ENCODE measurements around the gene MROH2B.
A peak's percentile ranks its signal among the peaks of the same experiment; 100 is the strongest.

Gene MROH2B

DNA sequence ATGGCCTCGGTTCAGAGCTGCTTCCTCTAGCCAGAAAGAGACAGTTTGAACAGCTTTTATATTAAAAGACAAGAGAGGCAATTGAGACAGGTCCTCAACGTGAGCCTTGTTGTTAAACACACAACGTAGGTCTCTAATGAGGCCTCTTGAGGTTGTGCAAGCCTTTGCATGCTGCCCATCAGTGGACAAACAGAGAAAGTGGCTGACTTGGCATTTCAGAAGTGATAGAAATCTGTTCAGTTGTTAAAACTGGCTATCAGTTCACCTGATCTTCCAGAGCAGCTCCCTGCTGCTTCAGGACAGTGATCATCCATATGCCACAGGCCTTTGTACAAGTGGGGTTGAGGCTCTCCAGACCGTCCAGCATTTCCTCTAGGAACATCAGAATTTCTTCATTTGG is 58.8 kb downstream of the MROH2B start:
- DNase-seq = no peak

DNA sequence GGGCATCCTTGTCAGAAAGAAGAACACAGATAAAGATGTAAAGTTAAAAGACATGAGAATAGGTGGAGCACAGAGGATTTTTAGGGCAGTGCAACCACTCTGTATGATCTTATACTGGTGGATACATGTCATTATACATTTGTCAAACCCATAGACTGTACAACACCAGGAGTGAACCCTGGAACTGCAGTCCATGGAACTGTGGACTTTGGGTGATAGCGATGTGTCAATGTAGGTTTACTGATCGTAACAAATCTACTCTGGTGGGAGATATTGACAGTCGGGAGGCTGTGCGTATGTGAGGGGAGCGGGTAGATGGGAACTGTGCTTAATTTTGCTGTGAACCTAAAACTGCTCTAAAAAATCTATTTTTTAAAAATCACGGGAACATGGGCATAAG is 60.6 kb downstream of the MROH2B start:
- no peak for DNase-seq

DNA sequence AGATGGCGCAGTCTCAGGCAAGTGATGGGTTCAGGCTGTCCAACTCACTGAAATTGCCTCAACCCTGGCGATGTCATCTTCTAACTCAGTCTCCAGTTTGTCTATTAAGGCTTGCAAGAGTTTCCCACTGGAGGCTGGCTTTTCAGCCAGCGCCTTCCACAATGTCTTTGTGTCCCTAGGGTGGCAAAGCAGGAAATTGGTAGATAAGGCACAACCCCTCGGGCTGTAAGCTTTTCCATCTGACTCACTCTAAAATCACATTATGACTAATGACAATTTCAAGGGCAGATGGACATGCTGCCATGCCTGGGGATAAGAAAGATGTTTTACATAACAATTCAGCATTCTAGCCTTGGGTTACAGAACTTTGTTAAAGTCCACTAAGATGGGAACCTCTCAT is 61.9 kb downstream of the MROH2B start:
- peak; percentile 65 for DNase-seq

DNA sequence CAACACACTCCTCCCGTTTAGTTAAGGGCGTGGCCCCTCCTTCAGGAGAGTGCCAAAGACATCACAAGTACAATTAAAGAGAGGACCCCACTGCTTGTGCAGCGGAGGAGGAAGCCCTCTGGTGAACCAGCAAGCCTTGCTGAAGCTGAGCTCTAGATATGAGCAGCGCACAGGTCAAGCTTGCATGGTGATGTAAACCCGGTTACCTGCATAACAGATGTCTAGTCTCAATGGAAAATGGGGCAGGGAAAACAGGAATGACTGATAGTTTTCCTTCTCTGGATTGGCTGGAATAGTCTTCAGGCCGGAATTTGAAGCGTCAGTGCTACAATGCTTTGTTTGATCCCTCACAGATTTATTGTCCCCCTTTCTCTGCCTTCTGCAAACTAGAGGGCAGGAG is 66.2 kb downstream of the MROH2B start:
- DNase-seq = no peak

DNA sequence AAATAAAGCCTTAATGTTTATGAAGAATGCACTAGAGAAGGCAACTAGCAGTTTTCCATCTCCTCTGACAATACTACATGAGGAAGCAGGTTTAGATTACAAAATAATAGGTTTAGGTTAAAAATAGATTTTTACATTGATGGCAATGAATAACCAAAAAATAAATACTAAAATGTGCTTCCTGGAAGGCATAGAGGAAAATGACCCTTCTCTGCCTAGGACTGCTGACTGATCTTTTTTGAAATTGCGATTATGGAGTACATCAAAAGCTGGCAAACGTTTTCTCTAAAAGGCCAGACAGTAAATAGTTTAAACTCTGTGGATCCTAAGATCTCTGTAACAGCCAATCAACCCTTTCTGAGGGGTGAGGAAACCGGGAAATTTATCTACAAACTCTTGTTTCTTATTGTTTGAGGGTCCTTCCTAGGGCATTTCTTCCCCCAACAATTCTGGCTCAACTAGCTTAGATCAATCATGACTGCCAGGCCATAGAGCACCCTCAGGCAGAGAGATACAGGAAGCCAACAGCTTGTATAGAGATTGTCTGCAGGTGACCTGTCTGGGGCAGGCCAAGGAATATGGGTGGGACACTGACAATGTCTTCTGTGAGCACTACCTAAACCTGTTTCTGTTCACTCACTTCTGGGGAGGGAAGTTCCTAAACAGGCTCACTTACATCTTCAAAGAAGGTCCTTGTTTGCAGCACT is 67.3 kb downstream of the MROH2B start:
- DNase-seq = no peak

DNA sequence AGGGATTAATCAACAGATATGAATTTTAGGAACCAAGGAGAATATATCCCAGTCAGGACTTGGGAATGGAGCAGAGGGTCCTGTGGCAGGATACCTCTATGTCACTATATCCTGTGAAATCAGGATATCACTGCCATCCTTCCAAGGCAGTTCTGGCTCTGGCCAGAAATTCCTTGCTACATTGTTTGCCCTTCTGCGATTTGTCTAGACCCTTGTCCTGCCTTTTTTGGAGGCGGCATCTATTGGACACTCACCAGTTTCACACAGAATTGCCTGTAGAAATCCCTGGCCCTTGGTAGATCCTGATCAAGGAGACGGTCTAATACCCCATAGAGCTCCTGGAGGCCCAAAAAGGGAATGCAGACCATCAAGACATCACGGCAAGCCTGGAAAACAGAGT is 71.2 kb downstream of the MROH2B start:
- DNase-seq = no peak

DNA sequence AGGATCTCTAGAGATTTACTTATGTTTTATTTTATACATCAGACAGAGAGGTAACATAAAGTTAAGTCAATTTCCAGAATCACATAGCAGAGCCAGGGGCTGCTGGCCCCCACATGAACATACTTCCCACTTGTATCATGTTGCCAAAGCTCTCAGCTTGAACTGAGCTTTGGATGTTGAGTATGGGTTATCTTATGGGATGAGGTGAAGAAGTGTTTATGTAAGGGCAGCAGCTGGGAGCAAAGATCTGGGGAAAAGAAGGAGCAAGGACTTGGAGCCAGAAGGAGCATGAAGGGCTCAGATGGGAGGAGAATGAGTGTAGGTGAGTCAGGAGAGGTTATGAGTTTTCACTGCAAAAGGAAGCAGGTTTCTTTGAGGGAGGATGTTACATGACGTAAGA is 72.0 kb downstream of the MROH2B start:
- no peak for DNase-seq

DNA sequence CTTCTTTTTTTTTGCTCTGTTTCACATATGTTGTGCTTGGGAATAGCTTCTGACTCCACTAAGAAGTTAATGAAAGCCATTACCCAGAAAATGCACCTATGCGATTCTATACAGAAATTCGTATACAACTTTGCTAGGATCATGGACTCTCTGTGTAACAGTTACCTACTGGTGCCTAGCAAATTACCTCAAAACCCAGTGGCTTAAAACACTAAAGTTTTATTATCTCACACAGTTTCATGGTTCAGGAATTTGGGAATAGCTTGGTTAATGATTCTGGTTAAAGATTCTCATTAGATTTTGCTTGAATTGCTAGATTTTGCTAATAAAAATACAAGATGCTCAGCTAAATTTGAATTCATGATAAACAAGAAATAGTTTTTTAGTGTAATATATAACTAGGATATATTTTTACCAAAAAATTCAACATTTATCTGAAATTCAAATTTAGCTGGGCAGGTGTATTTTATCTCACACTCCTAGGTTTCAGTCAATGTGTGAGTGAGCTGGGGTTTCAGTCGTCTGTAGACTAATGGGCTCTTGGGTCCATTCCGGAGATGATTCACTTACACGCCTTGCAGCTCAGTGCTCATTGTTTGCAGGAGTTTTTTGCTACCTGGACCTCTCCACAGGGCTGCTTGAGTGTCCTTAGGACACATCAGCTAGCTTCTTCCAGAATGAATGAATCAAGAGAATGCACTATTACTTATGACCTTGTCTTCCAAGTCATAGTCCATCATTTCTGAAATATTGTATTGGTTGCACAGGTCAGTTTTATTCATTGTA is 75.1 kb downstream of the MROH2B start:
- DNase-seq = no peak

DNA sequence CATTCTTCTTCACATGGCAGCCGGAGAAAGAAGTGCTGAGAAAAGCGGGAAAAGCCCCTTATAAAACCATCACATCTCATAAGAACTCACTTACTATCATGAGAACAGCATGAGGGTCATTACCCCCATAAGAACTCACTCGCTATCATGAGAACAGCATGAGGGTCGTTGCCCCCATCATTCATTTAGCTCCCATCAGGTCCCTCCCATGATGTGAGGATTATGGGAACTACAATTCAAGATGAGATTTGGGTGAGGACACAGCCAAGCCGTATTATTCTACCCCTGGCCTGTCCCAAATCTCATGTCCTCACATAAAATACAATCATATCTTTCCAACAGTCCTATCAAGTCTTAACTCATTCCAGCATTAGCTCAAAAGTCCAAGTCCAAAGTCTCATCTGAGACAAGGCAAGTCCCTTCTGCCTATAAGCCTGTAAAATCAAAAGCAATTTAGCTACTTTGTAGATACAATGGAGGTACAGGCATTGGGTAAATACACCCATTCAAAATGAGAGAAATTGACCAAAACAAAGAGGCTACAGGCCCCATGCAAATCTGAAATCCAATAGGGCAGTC is 79.1 kb downstream of the MROH2B start:
- no peak for DNase-seq

DNA sequence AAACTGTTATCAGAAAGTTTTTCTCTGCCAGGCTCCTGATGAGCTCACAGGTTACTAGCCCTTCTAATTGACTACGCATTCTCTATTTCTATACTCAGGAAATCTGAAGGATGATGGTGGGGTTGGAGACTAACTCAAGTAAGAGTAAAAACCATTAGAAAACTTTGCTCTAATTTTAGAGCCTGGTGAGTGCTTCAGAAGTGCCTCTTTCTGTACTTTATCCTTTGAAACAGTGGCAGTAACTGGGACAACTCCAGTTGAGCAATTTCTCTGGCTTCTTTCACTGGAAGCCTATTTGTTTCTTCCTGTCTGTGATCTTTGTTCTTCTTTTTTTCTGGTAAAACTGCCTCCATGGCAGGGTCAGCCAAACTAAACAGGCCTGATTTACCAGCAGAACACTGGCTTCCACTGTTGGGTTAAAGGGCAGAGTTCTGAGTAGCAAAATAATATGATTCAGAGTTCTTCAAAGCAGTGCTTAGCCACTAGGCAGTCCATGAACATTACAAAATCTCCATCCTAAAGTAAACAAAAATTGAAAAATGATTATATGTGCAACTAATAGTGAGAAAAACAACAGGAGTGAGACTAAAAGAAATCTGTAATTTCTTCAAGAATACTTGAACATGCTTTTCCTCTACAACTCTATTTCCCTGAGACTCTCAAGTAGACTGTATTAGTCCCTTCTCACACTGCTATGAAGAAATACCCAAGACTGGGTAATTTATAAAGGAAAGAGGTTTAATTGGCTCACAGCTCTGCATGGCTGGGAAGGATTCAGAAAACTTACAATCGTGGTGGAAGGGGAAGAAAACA is 79.8 kb downstream of the MROH2B start:
- no peak for DNase-seq

DNA sequence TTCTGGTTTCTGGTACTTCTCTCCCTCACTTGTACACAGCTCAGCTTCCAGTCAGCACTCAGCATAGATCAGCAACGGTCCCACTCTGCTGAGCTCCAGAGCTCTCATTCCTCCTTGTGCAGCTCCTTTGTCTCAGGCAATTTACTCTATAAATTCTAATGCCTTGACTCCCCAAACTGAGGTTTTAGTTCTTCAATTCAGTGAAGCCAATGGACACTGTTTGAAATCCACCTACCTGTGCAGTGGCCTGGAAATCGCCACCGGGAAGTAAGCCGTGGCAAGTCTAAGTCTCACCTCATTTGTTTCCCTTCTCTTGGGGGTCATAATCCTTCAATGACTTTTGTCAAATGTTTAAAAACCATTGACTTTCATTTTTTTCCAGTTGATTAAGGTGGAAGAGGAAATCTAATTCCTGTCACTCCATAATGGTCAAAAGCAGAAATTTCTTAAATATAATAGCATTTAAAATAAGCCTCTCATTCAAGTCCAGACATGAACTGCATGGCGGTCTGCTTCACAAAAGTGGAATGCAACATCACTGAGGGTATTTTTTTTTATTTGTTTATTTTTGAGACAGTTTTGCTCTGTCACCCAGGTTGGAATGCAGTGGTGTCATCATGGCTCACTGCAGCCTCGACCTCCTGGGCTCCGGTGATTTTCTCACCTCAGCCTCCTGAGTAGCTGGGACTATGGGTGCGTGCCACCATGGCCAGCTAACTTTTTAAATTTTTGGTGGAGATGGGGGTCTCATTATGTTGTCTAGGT is 82.2 kb downstream of the MROH2B start:
- no peak for DNase-seq

DNA sequence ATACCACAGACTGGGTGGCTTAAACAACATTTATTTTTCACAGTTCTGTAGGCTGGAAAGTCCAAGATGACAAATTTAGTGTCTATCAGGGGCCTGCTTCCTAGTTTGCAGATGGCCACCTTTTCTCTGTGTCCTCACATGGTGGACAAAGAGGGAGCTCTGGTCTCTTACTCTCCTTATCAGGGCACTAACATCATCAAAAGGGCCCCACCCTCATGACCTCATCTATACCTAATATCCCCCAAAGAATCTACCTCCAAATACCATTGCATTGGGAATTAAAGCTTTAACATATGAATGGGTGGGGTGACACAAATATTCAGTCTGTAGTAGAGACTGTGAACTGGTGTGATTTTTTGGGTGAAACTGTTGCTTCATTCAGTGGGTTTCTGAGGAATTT is 83.8 kb downstream of the MROH2B start:
- no peak for DNase-seq

DNA sequence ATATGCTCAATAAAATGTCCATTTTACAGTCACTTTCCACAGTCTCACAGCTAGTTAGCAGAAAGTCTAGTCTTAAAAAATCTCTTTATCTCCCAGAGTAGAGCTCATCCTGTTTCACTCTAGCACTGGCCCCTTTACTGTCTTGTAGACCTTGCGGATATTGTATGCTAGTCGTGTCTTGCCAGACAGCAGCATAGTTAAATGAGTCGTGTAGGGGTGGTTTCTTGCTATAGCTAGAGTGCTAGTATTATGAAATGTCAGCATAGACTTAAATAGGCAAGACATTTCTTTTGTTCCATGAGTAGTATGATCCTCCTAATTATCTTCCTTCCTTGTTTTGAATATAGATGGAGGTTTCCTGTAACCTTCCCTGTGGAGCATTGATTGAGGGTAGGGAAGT is 84.5 kb downstream of the MROH2B start:
- DNase-seq = no peak

DNA sequence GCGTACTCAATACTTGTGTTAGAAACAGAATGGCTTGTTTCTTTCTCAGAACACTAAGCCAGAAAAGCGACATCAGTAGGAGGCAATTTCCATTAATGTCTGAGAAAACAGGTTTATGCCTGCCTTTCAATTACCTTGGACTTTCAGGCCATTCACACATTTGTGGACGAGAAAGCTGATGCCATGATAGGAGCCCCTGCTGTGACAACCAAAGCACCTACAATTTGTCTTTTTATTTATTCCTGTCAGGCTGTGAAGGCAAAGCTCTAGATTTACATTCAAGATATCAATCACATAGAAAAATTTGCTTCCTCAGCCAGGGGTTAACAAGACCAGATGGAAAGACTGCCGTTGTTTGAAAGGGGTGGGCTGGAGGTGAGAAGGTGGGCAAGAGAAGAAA is 85.6 kb downstream of the MROH2B start:
- DNase-seq = no peak

DNA sequence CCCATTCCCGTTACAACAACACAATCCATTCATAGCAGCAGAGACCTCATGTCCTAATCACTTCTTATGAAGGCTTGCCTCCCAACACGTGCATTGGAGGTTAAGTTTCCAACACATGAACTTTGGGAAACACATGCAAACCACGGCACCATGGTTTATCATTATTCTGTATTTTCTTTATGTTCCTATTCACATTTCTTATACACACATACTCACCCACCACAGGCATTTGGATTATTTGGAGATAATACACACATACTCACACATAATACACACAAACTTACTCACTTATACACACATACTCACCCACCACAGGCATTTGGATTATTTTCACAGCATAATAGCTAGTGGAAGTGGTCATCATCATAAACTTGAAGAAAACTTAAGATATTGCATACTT is 86.3 kb downstream of the MROH2B start:
- no peak for DNase-seq

DNA sequence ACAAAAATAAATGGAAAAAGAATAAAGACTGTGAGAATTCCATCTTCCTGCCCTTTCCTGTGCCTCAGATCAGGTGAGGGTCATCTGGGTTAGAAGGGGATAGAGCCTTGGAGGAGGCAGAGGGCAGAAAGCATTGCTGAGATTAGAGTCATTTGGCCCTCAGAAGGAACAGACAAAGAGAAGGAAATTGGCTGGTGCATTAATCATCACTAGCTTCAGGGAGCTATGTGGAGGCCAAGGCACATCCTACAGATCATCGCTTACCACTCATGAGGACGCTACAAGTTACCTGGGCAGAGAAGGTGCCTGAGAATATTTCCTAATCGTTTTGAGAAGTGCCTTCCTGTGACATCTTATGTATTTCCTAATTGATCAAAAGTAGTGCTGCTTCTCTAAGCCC is 87.4 kb downstream of the MROH2B start:
- no peak for DNase-seq

DNA sequence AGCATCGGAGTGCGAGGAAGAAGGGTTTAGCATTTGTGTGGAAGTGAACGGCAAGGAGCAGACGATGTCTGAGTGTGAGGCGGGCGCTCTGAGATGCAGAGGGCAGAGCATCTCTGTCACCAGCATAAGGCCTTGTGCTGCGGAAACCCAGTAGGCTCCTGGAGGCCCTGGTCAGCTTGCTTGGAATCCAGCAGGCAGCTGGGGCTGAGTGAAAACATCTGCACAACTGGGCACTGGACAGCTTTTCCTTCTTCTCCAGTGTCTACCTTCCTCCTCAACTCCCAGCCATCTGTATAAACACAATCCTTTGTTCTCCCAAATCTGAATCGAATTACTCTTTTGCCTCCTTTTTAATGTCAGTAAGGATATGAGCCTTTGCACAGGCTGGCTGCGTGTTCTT is 89.7 kb downstream of the MROH2B start:
- DNase-seq = no peak

DNA sequence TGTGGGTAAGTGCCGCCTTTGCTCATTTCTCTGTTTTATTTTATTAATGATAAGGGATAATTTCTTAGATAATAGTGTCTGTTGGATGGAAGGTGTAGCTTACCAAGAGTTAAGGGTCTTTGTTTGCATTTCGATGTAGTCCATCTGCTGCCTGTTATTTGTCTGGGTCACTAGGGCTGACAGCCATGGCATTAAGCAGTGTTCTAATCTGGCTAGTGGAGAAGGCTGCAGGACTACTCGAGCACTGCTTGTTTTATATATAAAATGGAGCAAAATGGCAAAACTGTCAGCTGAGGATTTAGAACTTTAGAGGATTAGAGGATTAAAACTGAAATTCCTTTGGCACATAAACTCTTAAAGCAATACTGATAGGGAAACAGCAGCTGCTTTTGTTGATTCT is 94.3 kb downstream of the MROH2B start:
- no peak for DNase-seq

DNA sequence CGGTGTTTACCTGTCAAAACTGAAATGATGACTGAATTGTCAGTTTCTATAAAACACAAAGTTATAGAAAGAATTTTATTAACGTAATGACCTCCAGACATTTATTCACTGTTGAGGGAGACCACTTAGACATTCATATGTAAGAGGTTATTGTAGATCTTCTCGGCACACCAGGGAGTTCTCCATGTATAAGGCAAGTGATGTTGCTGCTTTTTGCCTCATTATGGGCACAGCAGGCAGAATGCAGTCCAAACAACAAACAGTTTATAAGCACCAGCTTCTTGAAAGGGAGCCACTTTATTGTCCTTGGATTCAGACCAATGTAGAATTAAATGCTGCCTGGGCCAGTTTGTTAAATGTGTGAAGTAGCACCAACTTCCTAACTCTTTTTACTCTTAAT is 95.1 kb downstream of the MROH2B start:
- no peak for DNase-seq

DNA sequence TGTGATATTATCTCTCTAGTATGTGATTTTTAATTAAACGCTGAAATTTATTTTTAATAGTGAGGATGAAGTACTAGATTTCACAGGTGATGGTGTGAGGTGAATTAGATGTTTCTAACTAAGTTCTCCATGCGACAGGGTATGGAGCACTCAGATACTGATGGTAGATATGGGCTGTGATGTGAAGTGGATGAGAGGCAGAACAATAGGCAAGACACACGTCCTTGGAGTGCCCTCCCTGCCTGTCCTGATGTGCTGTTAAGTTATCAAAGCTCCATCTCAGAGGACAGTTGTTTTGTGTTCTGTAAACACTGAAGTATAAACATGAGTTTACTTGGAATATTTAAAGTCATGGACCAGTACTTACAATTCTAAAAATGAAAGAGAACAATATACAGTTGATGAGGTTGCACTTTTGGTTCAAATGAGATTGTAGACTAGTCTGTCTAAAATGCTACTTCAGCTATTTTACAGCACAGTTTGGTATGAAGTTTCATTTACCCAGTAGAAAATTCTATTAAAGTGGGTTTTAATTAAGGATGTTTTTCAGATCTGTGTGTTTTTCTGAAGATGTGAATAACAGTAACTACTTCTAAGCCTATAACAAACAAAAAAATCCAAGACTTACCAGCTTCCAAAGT is 97.7 kb downstream of the MROH2B start:
- no peak for DNase-seq

DNA sequence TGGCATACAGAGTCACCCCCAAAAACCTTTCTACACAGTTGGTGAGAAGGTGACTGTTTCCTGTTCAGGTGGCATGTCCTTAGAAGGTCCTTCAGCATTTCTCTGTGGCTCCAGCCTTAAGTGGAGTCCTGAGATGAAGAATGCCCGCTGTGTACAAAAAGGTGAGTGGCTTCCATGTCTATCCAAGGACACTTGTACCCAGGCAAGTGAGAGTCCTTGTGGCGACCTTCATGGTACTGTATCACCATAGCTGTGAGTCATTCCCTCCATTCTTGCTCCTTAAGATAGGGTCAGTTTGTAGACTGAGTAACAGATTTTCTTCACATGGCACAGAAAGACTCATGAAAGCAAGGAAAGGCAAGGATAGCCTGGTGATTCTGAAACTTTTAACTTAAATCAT is 98.7 kb downstream of the MROH2B start:
- DNase-seq = no peak
